HG02798 (cell line): ENCODE data around the gene KDM2A.

Experiments
- ATAC-seq: cut with Tn5 transposase; IDR thresholded peaks from one replicate; pipeline ENCODE4 v1.9.1; 2021; ENCODE audit warnings: mild to moderate bottlenecking; ENCODE audit not compliant: unreplicated experiment, poor library complexity

The KDM2A gene

GRCh38 chr11:67292671-67293070, 173.6 kb downstream of the KDM2A start:
- ATAC-seq = no peak

DNA sequence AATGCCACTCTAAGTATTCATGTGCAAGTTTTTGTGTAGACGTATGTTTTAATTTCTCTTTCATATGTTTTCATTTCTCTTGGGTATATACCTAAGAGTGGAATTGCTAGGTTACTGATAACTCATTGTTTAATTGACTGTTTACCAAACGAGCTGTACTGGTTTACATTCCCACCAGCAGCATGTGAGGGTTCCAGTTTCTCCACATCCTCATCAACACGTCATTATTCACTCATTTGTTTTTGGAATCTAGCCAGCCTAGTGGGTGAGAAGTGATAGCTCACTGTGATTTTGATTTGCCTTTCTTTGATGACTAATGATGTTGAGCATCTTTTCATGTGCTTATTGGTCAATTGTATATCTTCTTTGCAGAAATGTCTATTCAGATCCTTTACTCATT, 174.0 kb downstream of the KDM2A start:
- no peak for ATAC-seq

DNA sequence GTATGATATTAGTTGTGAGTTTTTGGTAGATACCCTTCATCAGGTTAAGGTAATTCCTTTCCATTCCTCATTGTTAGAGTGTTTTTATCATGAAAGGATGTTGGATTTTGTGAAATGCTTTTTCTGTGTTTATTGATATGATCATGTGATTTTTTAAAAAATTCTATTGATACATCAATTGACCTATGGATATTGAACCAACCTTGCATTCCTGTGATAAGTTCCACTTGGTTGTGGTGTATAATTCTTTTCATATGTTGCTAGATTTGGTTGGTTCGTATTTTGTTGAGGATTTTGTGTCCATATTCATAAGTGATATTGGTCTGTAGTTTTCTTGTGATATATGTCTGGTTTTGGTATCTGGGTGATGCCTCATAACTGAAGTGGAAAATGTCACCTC, 176.8 kb downstream of the KDM2A start:
- no peak for ATAC-seq

DNA sequence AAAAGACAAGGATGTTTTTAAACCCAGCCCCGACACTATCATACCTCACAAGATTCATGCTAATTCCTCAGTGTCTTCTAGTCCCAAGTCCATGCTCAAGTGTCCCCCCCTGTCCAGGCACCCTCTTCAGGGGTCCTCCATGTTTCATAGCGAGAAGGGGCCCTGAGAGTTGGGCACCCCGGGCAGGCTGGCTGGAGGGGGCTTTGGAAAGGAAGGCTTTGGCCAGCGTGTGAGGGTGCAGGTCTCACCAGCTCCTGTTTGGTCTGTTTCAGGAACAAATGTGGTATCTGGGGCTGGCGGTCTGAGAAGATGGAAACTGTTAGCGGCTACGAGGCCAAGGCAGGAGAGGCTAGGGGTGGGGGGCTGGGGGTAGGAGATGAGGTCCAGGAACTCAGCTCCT, 179.7 kb downstream of the KDM2A start:
- no peak for ATAC-seq

GRCh38 chr11:67299471-67300191, 180.6 kb downstream of the KDM2A start:
- ATAC-seq = no peak

GRCh38 chr11:67300256-67300755, 181.2 kb downstream of the KDM2A start:
- ATAC-seq = no peak

DNA sequence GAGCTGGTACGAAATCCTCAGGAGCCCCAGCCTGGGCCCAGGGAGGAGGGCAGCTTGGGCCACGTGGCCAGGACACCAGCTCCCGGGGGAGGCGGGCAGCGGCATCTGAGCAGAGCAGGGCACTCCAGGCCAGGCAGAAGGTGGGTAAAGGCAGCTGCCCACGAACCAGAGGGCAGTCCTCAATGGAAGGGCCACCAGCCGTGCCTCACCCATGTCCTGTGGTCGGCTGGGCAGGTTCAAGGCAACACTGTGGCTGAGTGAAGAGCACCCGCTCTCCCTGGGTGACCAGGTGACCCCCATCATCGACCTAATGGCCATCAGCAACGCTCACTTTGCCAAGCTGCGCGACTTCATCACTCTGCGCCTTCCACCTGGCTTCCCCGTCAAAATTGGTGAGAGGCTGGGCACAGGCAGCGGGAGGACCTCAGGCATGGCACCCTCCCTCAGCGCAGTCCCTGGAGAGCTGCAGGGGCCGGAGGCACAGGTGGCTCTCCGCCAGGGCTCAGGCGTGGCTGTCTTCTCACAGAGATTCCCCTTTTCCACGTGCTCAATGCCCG, 181.8 kb downstream of the KDM2A start:
- no peak for ATAC-seq

GRCh38 chr11:67301313-67301921, 182.4 kb downstream of the KDM2A start:
- no peak for ATAC-seq

GRCh38 chr11:67301951-67302516, 183.0 kb downstream of the KDM2A start:
- ATAC-seq = no peak

DNA sequence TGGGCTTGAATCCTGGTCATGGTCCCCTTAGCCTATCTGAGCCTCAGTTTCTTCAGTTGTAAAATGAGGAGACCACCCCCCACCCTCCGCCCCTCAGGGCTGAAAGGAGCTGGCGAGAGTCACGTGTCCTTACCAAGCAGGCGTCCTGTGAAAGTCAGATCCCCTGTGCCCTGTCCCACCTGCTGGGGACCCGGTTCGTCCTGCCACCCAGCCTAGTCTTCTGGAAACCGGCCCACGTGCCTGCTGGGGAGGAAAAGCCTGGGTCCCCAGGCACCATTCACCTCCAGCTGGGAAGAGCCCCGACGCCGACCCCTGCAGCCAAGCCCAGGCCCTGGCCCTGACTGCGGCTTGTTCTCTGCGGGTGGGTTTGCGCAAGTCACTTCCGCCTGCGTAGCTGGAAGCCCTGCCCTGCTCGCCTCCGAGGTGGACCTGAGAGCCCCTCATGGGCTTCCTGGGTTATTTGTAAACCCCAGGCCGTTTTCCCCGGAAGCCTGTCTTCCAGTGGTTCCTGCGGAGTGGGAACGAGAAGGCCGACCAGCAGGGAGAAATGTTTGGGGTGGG, 183.6 kb downstream of the KDM2A start:
- no peak for ATAC-seq

DNA sequence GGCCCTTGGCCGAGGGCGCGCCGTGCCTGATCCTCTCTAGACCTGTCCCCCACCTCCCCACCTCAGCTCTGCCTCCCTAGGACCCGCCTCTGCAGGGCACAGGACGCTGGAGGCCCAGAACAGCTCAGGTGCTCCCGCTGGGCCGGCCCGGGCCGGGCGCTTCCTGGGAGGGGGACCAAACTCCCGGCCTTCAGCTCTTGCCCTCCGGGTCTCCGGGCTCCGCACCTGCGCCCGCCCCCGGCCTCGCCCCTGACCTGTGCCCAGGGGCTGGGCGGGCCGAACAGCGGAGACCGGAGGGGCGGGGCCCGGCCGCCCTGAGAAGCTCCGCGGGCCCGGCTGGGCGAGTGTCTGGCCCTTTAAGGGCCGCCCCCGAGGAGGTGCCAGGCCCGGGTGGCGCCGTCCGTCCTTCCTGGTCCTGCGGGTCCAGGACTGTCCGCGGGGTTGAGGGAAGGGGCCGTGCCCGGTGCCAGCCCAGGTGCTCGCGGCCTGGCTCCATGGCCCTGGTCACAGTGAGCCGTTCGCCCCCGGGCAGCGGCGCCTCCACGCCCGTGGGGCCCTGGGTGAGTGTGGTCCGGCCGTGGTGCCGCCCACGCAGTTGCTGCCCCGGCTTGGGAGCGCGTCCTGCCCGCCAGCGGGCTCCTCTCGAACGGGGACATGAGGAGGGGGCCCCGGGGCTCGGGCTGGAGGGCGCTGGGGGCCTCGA, 184.2 kb downstream of the KDM2A start, which contains the start of gene SSH3:
TSS of gene SSH3 (plus strand) at position 399 of the 703 bp plus-strand sequence. CDS start at position 495, 96 bp downstream.
- no peak for ATAC-seq

DNA sequence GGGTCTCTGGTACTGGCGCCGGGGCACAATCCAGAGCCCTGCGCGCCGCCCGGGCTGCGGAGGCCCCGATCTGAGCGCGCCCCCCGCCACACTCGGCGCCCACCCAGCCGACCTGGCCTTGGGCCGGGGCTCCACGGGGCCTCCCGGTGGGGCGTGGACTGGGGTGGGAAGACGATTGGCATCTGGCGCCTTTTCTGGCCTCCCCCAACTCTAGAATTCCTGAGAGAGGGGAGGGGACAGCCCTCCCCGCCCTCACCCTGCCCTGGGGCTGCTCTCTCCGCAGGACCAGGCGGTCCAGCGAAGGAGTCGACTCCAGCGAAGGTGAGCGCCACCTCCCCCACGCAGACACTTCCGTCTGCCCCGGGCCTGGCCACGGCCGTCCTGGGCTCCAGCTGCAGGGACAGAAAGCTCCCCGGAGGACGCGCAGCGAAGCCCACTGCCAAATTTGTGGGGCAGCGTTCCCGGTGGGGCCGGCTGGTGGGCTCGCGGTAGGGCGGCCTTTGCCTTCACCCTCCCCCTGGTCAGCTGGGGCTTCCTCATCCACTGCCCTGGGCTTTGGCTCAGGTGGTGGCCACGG, 184.9 kb downstream of the KDM2A start:
- ATAC-seq = no peak

DNA sequence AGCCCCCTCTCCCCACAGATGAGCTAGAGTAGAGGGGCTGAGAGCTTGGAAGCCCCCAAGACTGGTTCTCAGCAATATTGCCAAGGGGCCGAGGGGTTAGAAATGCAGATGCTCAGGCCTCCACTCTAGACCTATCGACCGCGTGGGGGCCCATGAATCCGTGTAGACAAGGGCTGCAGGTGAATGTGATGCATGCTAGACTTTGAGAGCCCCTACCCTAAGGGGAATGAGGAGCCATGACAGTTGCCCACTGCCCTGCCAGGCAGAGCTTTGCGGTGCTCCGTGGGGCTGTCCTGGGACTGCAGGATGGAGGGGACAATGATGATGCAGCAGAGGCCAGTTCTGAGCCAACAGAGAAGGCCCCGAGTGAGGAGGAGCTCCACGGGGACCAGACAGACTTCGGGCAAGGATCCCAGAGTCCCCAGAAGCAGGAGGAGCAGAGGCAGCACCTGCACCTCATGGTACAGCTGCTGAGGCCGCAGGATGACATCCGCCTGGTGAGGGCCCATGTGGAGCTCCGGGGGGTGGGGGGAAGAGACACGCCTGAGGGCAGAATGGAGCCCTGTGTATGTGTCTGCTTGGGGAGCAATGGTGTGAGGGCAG, 185.5 kb downstream of the KDM2A start:
- no peak for ATAC-seq

DNA sequence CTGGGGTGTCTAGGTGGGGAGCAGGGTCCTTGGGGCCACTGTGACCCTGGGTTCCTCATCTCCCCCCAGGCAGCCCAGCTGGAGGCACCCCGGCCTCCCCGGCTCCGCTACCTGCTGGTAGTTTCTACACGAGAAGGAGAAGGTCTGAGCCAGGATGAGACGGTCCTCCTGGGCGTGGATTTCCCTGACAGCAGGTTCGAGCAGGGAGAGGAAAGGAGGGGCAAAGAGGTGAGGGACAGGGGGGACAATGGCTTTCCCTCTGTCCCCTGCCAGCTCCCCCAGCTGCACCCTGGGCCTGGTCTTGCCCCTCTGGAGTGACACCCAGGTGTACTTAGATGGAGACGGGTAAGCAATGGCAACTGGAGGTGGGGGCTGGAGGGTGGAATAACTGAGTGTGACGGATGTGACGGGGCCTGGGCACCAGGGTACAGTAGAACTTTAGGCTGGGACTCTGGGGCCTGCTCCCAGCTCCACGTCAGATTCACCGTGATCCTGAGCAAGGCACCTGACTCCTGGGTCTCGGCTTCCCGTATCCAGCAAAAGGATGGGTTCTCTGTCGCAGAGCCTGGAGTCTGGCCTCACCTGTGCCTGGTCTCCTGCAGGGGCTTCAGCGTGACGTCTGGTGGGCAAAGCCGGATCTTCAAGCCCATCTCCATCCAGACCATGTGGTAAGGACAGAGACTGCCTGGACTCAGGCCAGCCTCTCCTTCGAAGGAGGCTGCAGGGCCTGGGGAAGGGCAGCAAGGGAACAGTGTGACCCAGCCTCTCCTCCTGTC, 187.9 kb downstream of the KDM2A start:
- no peak for ATAC-seq

DNA sequence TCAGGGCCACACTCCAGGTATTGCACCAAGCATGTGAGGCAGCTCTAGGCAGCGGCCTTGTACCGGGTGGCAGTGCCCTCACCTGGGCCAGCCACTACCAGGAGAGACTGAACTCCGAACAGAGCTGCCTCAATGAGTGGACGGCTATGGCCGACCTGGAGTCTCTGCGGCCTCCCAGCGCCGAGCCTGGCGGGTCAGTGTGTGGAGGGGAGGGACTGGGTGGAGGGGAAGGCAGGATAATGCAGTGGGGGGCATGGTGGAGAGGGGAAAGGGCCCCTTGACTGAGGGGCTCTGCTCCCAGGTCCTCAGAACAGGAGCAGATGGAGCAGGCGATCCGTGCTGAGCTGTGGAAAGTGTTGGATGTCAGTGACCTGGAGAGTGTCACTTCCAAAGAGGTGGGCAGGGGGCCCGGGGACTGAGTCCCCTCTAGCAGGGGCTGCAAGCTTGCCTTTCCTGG, 188.5 kb downstream of the KDM2A start:
- ATAC-seq = no peak
